ENCODE results near the gene SLC30A2. TPM values are rescaled to one million over a fixed set of nuclear protein-coding genes. Genes with fewer than 3 reads are reported as not detected.

Gene SLC30A2
- polyA plus RNA-seq, 1 donor (not counting 4 experiments of a cell fraction or from before 2014, with no cell fraction given) = not detected

GRCh38 chr1:26067432-26067911, 21.6 kb upstream of the SLC30A2 start, which contains the start of gene TRIM63:
TRIM63 (minus strand) TSS chr1:26067630; CDS start chr1:26067494, 136 bp downstream.
- no peak within 1 kb of the TSS for H3K4me3 ChIP-seq (ENCODE audit: control insufficient read depth in 2 of 3, extremely low read depth in 1 of 3, insufficient read depth in 2 of 3, low read depth in 1 of 3, low read length in 3 of 3)
- no peak for FAIRE-seq
- H3K27ac ChIP-seq (ENCODE audit: control insufficient read depth, insufficient read depth, low read length) = no peak within 1 kb of the TSS
- no peaks in the 10 kb centered on the region for H4K20me1 ChIP-seq (ENCODE audit: control insufficient read depth, extremely low read depth, insufficient read depth, low read length)
- H3K4me2 ChIP-seq (ENCODE audit: control insufficient read depth, extremely low read depth, insufficient read depth, low read depth, low read length) = no peak within 1 kb of the TSS
- H3K9ac ChIP-seq (ENCODE audit: control insufficient read depth, extremely low read depth, insufficient read depth, low read length) = no peak within 1 kb of the TSS
- dilution Hi-C loops (cut with MboI; ENCODE audit: extremely low pct_ligation_motif_present, low sequenced_read_pairs) = no loop called here
- no peak for DNase-seq (ENCODE audit: low read depth, low spot score)
- H2AFZ ChIP-seq (ENCODE audit: control insufficient read depth, low read length) = no peak within 1 kb of the TSS
- TF ChIP-seq CTCF (optimal IDR thresholded peaks at IDR 0.05 in 1 of 3, IDR thresholded peaks at IDR 0.05 in 1 of 3, conservative IDR thresholded peaks at IDR 0.05 in 1 of 3; ENCODE audit: extremely low read depth in 1 of 3, insufficient read depth in 2 of 3, low read length in 3 of 3) = no peak
- no peak for TF ChIP-seq EZH2 (IDR thresholded peaks at IDR 0.05; ENCODE audit: low read length)
- H3K4me1 ChIP-seq (ENCODE audit: control insufficient read depth, extremely low read depth, insufficient read depth, low read length) = no peaks in the 10 kb centered on the region
- H3K9me1 ChIP-seq (ENCODE audit: control insufficient read depth, extremely low read depth, insufficient read depth, low read length) = no peaks in the 10 kb centered on the region
- H3K27me3 ChIP-seq (ENCODE audit: control insufficient read depth, extremely low read depth, insufficient read depth, low read length) = no peaks in the 10 kb centered on the region
- no peaks in the 10 kb centered on the region for H3K79me2 ChIP-seq (ENCODE audit: control insufficient read depth, insufficient read depth, low read length)
- no peaks in the 10 kb centered on the region for H3K36me3 ChIP-seq (ENCODE audit: control insufficient read depth in 2 of 2, extremely low read depth in 1 of 2, insufficient read depth in 2 of 2, low read length in 2 of 2)
- no peaks in the 10 kb centered on the region for H3K9me3 ChIP-seq (ENCODE audit: control insufficient read depth, low read depth, low read length)

- dilution Hi-C loops (cut with MboI; ENCODE audit: extremely low pct_ligation_motif_present, low sequenced_read_pairs) = no loop called here
- no peak overlapping the region for H3K4me3 ChIP-seq (ENCODE audit: control insufficient read depth in 2 of 3, extremely low read depth in 1 of 3, insufficient read depth in 2 of 3, low read depth in 1 of 3, low read length in 3 of 3)
- no peak overlapping the region for H2AFZ ChIP-seq (ENCODE audit: control insufficient read depth, low read length)
- FAIRE-seq (no peak), DNase-seq (ENCODE audit: low read depth, low spot score) (no peak)
- no peaks in the 10 kb centered on the region for H3K9me1 ChIP-seq (ENCODE audit: control insufficient read depth, extremely low read depth, insufficient read depth, low read length)
- no peaks in the 10 kb centered on the region for H3K36me3 ChIP-seq (ENCODE audit: control insufficient read depth in 2 of 2, extremely low read depth in 1 of 2, insufficient read depth in 2 of 2, low read length in 2 of 2)
- TF ChIP-seq EZH2 (IDR thresholded peaks at IDR 0.05; ENCODE audit: low read length) (no peak), CTCF (optimal IDR thresholded peaks at IDR 0.05 in 1 of 3, IDR thresholded peaks at IDR 0.05 in 1 of 3, conservative IDR thresholded peaks at IDR 0.05 in 1 of 3; ENCODE audit: extremely low read depth in 1 of 3, insufficient read depth in 2 of 3, low read length in 3 of 3) (no peak)
- H3K4me2 ChIP-seq (ENCODE audit: control insufficient read depth, extremely low read depth, insufficient read depth, low read depth, low read length) = no peak overlapping the region
- no peaks in the 10 kb centered on the region for H4K20me1 ChIP-seq (ENCODE audit: control insufficient read depth, extremely low read depth, insufficient read depth, low read length)
- H3K4me1 ChIP-seq (ENCODE audit: control insufficient read depth, extremely low read depth, insufficient read depth, low read length) = no peaks in the 10 kb centered on the region
- no peaks in the 10 kb centered on the region for H3K79me2 ChIP-seq (ENCODE audit: control insufficient read depth, insufficient read depth, low read length)
- H3K27me3 ChIP-seq (ENCODE audit: control insufficient read depth, extremely low read depth, insufficient read depth, low read length) = no peaks in the 10 kb centered on the region
- H3K27ac ChIP-seq (ENCODE audit: control insufficient read depth, insufficient read depth, low read length) = no peak overlapping the region
- no peaks in the 10 kb centered on the region for H3K9me3 ChIP-seq (ENCODE audit: control insufficient read depth, low read depth, low read length)
- no peak overlapping the region for H3K9ac ChIP-seq (ENCODE audit: control insufficient read depth, extremely low read depth, insufficient read depth, low read length)
Measured at GRCh38 chr1:26066857-26067256, 20.9 kb upstream of the SLC30A2 start.

All from keratinocyte (primary cell).